ENCODE results near the gene DHRSX. TPM values are rescaled to one million over a fixed set of nuclear protein-coding genes. Genes with fewer than 3 reads are reported as not detected.
"Not testable (repeated sequence)": the region's sequence is repeated elsewhere in the genome, so short reads cannot be mapped to it uniquely, and the experiment has no call there.

DHRSX gene
- total RNA-seq, 1 donor from 2014 or later: 9.9 TPM

DNA sequence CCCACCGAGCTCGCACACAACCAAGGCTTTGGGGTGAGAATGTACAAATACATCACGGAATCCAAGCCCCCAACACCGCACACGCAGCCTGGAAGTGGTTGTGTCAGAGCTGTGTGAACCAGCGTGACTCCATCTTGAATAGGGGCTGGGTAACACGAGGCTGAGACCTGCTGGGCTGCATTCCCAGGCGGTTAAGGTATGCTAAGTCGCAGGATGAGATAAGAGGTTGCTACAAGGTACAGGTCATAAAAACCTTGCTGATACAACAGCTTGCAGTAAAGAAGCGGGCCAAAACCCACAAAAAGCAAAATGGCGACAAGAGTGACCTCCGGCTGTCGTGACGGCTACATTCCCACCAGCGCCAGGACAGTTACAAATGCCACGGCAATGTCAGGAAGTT, 258.4 kb downstream of the DHRSX start:
- H3K9me3 ChIP-seq (ENCODE audit: control insufficient read depth in 3 of 3, low read length in 3 of 3): no peaks in the 10 kb centered on the region
- H3K36me3 ChIP-seq (ENCODE audit: control insufficient read depth in 3 of 3, insufficient read depth in 3 of 3, low read length in 3 of 3): peaks cover 9 to 18% (median 10%) of the 10 kb centered on the region in 3 donors
- H3K27ac ChIP-seq (ENCODE audit: low read depth, low read length): no peak overlapping the region
- no peak overlapping the region for H3K4me3 ChIP-seq (ENCODE audit: low read length in 3 of 3)
- no peaks in the 10 kb centered on the region for H3K4me1 ChIP-seq (ENCODE audit: control insufficient read depth in 3 of 3, insufficient read depth in 3 of 3, low read length in 3 of 3)
- H3K27me3 ChIP-seq (ENCODE audit: control insufficient read depth in 3 of 3, insufficient read depth in 3 of 3, low read length in 3 of 3): no peaks in the 10 kb centered on the region
- H3K9ac ChIP-seq (ENCODE audit: low read depth in 1 of 3, low read length in 3 of 3): no peak overlapping the region

GRCh38 chrX:2241496-2241895, 259.3 kb downstream of the DHRSX start:
- H3K27me3 ChIP-seq (ENCODE audit: control insufficient read depth in 3 of 3, insufficient read depth in 3 of 3, low read length in 3 of 3); H3K27ac ChIP-seq (ENCODE audit: low read depth, low read length); H3K9ac ChIP-seq (ENCODE audit: low read depth in 1 of 3, low read length in 3 of 3); H3K9me3 ChIP-seq (ENCODE audit: control insufficient read depth in 3 of 3, low read length in 3 of 3); H3K4me1 ChIP-seq (ENCODE audit: control insufficient read depth in 3 of 3, insufficient read depth in 3 of 3, low read length in 3 of 3); H3K4me3 ChIP-seq (ENCODE audit: low read length in 3 of 3): not testable (repeated sequence)
- peaks cover 9 to 18% (median 10%) of the 10 kb centered on the region in 3 donors for H3K36me3 ChIP-seq (ENCODE audit: control insufficient read depth in 3 of 3, insufficient read depth in 3 of 3, low read length in 3 of 3)

GRCh38 chrX:2240761-2241160, 260.0 kb downstream of the DHRSX start:
- not testable (repeated sequence) for H3K27me3 ChIP-seq (ENCODE audit: control insufficient read depth in 3 of 3, insufficient read depth in 3 of 3, low read length in 3 of 3); H3K9me3 ChIP-seq (ENCODE audit: control insufficient read depth in 3 of 3, low read length in 3 of 3); H3K4me1 ChIP-seq (ENCODE audit: control insufficient read depth in 3 of 3, insufficient read depth in 3 of 3, low read length in 3 of 3); H3K27ac ChIP-seq (ENCODE audit: low read depth, low read length); H3K4me3 ChIP-seq (ENCODE audit: low read length in 3 of 3); H3K9ac ChIP-seq (ENCODE audit: low read depth in 1 of 3, low read length in 3 of 3)
- H3K36me3 ChIP-seq (ENCODE audit: control insufficient read depth in 3 of 3, insufficient read depth in 3 of 3, low read length in 3 of 3): peaks cover 9 to 18% (median 10%) of the 10 kb centered on the region in 3 donors

DNA sequence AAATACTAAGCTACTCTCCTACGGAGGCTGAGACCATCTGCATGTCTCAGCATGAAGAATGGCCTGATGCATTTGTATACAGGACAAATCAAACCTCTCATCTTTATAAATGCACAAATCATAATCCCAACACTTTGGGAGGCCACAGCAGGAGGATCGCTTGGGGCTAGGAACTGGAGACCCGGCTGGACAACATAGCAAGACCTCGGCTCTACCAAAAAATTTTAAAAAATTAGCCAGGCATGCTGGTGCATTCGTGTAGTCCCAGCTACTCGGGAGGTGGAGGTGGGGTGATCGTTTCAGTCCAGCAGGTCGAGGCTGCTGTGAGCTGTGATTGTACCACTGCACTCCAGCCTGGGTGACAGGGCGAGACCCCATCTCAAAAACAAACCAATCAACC, 262.8 kb downstream of the DHRSX start:
- Histone ChIP-seq H3K9ac (ENCODE audit: low read depth in 1 of 3, low read length in 3 of 3) (no peak overlapping the region), H3K36me3 (ENCODE audit: control insufficient read depth in 3 of 3, insufficient read depth in 3 of 3, low read length in 3 of 3) (peaks cover 9 to 15% (median 10%) of the 10 kb centered on the region in 3 donors), H3K4me3 (ENCODE audit: low read length in 3 of 3) (no peak overlapping the region), H3K9me3 (ENCODE audit: control insufficient read depth in 3 of 3, low read length in 3 of 3) (no peaks in the 10 kb centered on the region), H3K4me1 (ENCODE audit: control insufficient read depth in 3 of 3, insufficient read depth in 3 of 3, low read length in 3 of 3) (no peaks in the 10 kb centered on the region), H3K27me3 (ENCODE audit: control insufficient read depth in 3 of 3, insufficient read depth in 3 of 3, low read length in 3 of 3) (no peaks in the 10 kb centered on the region), H3K27ac (ENCODE audit: low read depth, low read length) (no peak overlapping the region)

DNA sequence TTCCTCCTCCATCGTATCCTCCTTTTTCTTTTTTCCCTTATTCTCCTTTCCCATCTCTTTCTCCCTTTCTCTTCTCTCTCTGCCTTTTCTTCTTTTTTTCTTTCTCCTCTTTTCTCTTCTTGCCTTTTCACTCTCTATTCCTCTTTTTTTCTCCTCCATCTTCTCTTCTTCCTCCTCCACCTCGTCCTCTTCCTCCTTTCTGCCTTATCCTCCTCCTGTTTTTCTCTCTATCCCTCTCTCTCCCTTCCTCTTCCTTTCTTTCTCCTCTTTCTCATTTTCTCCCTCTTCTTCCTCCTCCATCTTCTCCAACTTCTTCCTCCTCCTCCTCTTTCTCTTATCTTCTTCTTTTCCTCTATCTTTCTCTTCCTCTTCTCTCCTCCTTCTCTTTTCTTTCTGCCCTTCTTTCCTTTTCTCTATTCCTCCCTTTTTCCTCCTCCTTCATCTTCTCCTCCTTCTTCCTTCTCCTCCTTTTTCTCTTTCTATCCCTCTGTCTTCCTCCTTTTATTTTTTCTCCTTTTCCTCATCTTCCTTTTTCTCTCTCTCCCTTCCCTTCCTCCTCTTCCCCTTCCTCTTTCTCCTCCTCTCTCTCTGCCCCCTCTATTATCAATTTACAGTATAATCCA, 269.1 kb downstream of the DHRSX start:
- H3K27me3 ChIP-seq (ENCODE audit: control insufficient read depth in 3 of 3, insufficient read depth in 3 of 3, low read length in 3 of 3): no peaks in the 10 kb centered on the region
- no peak overlapping the region for H3K9ac ChIP-seq (ENCODE audit: low read depth in 1 of 3, low read length in 3 of 3)
- H3K27ac ChIP-seq (ENCODE audit: low read depth, low read length): no peak overlapping the region
- H3K4me3 ChIP-seq (ENCODE audit: low read length in 3 of 3): no peak overlapping the region
- H3K9me3 ChIP-seq (ENCODE audit: control insufficient read depth in 3 of 3, low read length in 3 of 3): peaks cover 0 to 10% (median 0%) of the 10 kb centered on the region in 3 donors
- H3K36me3 ChIP-seq (ENCODE audit: control insufficient read depth in 3 of 3, insufficient read depth in 3 of 3, low read length in 3 of 3): peaks cover 6 to 15% (median 6%) of the 10 kb centered on the region in 3 donors
- H3K4me1 ChIP-seq (ENCODE audit: control insufficient read depth in 3 of 3, insufficient read depth in 3 of 3, low read length in 3 of 3): no peaks in the 10 kb centered on the region

DNA sequence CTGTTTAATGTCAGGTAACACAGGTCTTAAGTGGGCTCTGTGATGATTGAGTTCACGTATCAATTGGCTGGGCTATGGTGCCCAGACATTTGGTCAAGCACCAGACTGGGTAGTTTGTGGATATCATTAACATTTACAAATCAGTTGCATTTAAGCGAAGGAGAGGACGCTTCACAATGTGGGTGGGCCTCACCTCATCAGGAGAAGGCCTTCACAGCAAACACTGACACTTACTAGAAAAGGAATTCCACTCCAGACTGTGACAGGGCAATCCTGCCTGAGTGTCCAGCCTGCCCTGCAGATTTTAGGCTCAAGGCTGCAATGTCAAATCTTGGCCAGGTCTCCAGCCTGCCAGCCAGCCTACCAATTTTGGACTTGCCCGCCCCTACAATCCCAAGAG, 270.3 kb downstream of the DHRSX start:
- H3K4me1 ChIP-seq (ENCODE audit: control insufficient read depth in 3 of 3, insufficient read depth in 3 of 3, low read length in 3 of 3): no peaks in the 10 kb centered on the region
- H3K4me3 ChIP-seq (ENCODE audit: low read length in 3 of 3): no peak overlapping the region
- no peaks in the 10 kb centered on the region for H3K27me3 ChIP-seq (ENCODE audit: control insufficient read depth in 3 of 3, insufficient read depth in 3 of 3, low read length in 3 of 3)
- peaks cover 6 to 15% (median 6%) of the 10 kb centered on the region in 3 donors for H3K36me3 ChIP-seq (ENCODE audit: control insufficient read depth in 3 of 3, insufficient read depth in 3 of 3, low read length in 3 of 3)
- peaks cover 0 to 10% (median 0%) of the 10 kb centered on the region in 3 donors for H3K9me3 ChIP-seq (ENCODE audit: control insufficient read depth in 3 of 3, low read length in 3 of 3)
- H3K9ac ChIP-seq (ENCODE audit: low read depth in 1 of 3, low read length in 3 of 3): no peak overlapping the region
- H3K27ac ChIP-seq (ENCODE audit: low read depth, low read length): no peak overlapping the region

GRCh38 chrX:2228536-2228935, 272.2 kb downstream of the DHRSX start:
- Histone ChIP-seq H3K9ac (ENCODE audit: low read depth in 1 of 3, low read length in 3 of 3) (no peak overlapping the region), H3K27me3 (ENCODE audit: control insufficient read depth in 3 of 3, insufficient read depth in 3 of 3, low read length in 3 of 3) (no peaks in the 10 kb centered on the region), H3K4me1 (ENCODE audit: control insufficient read depth in 3 of 3, insufficient read depth in 3 of 3, low read length in 3 of 3) (no peaks in the 10 kb centered on the region), H3K4me3 (ENCODE audit: low read length in 3 of 3) (no peak overlapping the region), H3K9me3 (ENCODE audit: control insufficient read depth in 3 of 3, low read length in 3 of 3) (peaks cover 0 to 10% (median 0%) of the 10 kb centered on the region in 3 donors), H3K27ac (ENCODE audit: low read depth, low read length) (no peak overlapping the region), H3K36me3 (ENCODE audit: control insufficient read depth in 3 of 3, insufficient read depth in 3 of 3, low read length in 3 of 3) (peaks cover 6 to 18% (median 7%) of the 10 kb centered on the region in 3 donors)

- no peak overlapping the region for H3K27ac ChIP-seq (ENCODE audit: low read depth, low read length)
- no peaks in the 10 kb centered on the region for H3K27me3 ChIP-seq (ENCODE audit: control insufficient read depth in 3 of 3, insufficient read depth in 3 of 3, low read length in 3 of 3)
- peaks cover 6 to 29% (median 14%) of the 10 kb centered on the region in 3 donors for H3K36me3 ChIP-seq (ENCODE audit: control insufficient read depth in 3 of 3, insufficient read depth in 3 of 3, low read length in 3 of 3)
- H3K9ac ChIP-seq (ENCODE audit: low read depth in 1 of 3, low read length in 3 of 3): no peak overlapping the region
- H3K4me1 ChIP-seq (ENCODE audit: control insufficient read depth in 3 of 3, insufficient read depth in 3 of 3, low read length in 3 of 3): no peaks in the 10 kb centered on the region
- peaks cover 0 to 10% (median 0%) of the 10 kb centered on the region in 3 donors for H3K9me3 ChIP-seq (ENCODE audit: control insufficient read depth in 3 of 3, low read length in 3 of 3)
- no peak overlapping the region for H3K4me3 ChIP-seq (ENCODE audit: low read length in 3 of 3)
Observed at GRCh38 chrX:2226906-2227656, 273.7 kb downstream of the DHRSX start.

GRCh38 chrX:2226182-2226581, 274.6 kb downstream of the DHRSX start:
- no peak overlapping the region for H3K9ac ChIP-seq (ENCODE audit: low read depth in 1 of 3, low read length in 3 of 3)
- H3K4me1 ChIP-seq (ENCODE audit: control insufficient read depth in 3 of 3, insufficient read depth in 3 of 3, low read length in 3 of 3): no peaks in the 10 kb centered on the region
- peaks cover 7 to 29% (median 16%) of the 10 kb centered on the region in 3 donors for H3K36me3 ChIP-seq (ENCODE audit: control insufficient read depth in 3 of 3, insufficient read depth in 3 of 3, low read length in 3 of 3)
- no peak overlapping the region for H3K27ac ChIP-seq (ENCODE audit: low read depth, low read length)
- peaks cover 0 to 10% (median 0%) of the 10 kb centered on the region in 3 donors for H3K9me3 ChIP-seq (ENCODE audit: control insufficient read depth in 3 of 3, low read length in 3 of 3)
- H3K27me3 ChIP-seq (ENCODE audit: control insufficient read depth in 3 of 3, insufficient read depth in 3 of 3, low read length in 3 of 3): no peaks in the 10 kb centered on the region
- H3K4me3 ChIP-seq (ENCODE audit: low read length in 3 of 3): no peak overlapping the region

DNA sequence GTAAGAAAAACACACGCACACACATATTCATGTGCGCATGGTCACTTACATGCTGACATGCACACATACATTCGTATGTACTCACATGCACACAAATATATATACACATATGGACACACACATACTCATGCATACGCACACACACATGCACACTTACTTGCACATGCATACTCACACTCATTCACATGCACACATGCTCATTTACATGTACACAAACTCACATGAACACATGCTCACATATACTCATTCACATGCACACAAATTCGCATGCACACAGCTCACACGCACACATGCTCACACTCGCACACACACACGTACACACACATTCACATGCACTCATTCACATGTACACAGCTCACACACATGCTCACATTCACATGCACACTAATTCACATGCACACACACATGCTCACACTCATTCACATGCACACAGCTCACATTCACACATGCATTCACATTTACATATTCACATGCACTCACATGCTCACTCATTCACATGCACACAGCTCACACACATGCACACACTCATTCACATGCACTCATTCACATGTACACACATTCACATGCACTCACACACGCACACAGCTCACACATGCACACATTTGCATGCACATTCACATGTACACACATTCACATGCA, 276.1 kb downstream of the DHRSX start:
- peaks cover 0 to 11% (median 2%) of the 10 kb centered on the region in 3 donors for H3K9me3 ChIP-seq (ENCODE audit: control insufficient read depth in 3 of 3, low read length in 3 of 3)
- no peak overlapping the region for H3K27ac ChIP-seq (ENCODE audit: low read depth, low read length)
- H3K9ac ChIP-seq (ENCODE audit: low read depth in 1 of 3, low read length in 3 of 3): no peak overlapping the region
- no peaks in the 10 kb centered on the region for H3K4me1 ChIP-seq (ENCODE audit: control insufficient read depth in 3 of 3, insufficient read depth in 3 of 3, low read length in 3 of 3)
- no peak overlapping the region for H3K4me3 ChIP-seq (ENCODE audit: low read length in 3 of 3)
- no peaks in the 10 kb centered on the region for H3K27me3 ChIP-seq (ENCODE audit: control insufficient read depth in 3 of 3, insufficient read depth in 3 of 3, low read length in 3 of 3)
- peaks cover 13 to 31% (median 27%) of the 10 kb centered on the region in 3 donors for H3K36me3 ChIP-seq (ENCODE audit: control insufficient read depth in 3 of 3, insufficient read depth in 3 of 3, low read length in 3 of 3)

Measured in skeletal muscle tissue (tissue), 4 donors.